GM12801 (cell line): Measurements from ENCODE around the gene KCNIP3.

ENCODE experiments used
- CTCF ChIP-seq: IDR thresholded peaks from one replicate; pipeline ENCODE4 v1.5.1; 2011; ENCODE audit warnings: control low read depth; ENCODE audit not compliant: insufficient read length; ENCODE audit errors: extremely low read depth

The KCNIP3 gene

GRCh38 chr2:95299961-95300360 is 2.8 kb downstream of the KCNIP3 start:
- no peak for TF ChIP-seq CTCF

- no peak for TF ChIP-seq CTCF
Measured at GRCh38 chr2:95300450-95300849, 3.3 kb downstream of the KCNIP3 start.

- TF ChIP-seq CTCF, result no peak
Measured at GRCh38 chr2:95301186-95301585, 4.0 kb downstream of the KCNIP3 start.

- TF ChIP-seq CTCF, result no peak
Measured at GRCh38 chr2:95301876-95302641, 4.9 kb downstream of the KCNIP3 start.

GRCh38 chr2:95303191-95303919 is 6.2 kb downstream of the KCNIP3 start:
- no peak for TF ChIP-seq CTCF

GRCh38 chr2:95305380-95306061 is 8.4 kb downstream of the KCNIP3 start:
- no peak for TF ChIP-seq CTCF

- no peak for TF ChIP-seq CTCF
Measured at GRCh38 chr2:95306336-95306895, 9.3 kb downstream of the KCNIP3 start.
